Activated T-helper 1 cell treated with anti-CD3 and anti-CD28 coated beads, Interleukin-12 subunit alpha, Interleukin-12 subunit beta, Interleukin-2, Interleukin-4 antibody, amounts not matched to agents 30 ng/mL and 10 ng/mL and 1 ng/mL, durations not matched to agents 14 hours and 24 hours and 36 hours (primary cell): Measurements from ENCODE around the gene ALKBH3. TPM values are rescaled to one million over a fixed set of nuclear protein-coding genes. Genes with fewer than 3 reads are reported as not detected.
A peak's percentile ranks its signal among the peaks of the same experiment; 100 is the strongest.

Source experiments
- DNase-seq: peaks from one replicate; pipeline ENCODE4 v3.0.0; 2021; ENCODE audit warnings: low spot score
- H3K27ac Mint-ChIP-seq: one replicate; pipeline ENCODE4 v1.8.0; 2021; ENCODE audit warnings: mild to moderate bottlenecking, mixed read lengths
- H3K27me3 Mint-ChIP-seq: one replicate; pipeline ENCODE4 v1.8.0; 2022; ENCODE audit warnings: mild to moderate bottlenecking, moderate library complexity, mixed read lengths; ENCODE audit not compliant: insufficient read depth
- H3K36me3 Mint-ChIP-seq: one replicate; pipeline ENCODE4 v1.8.0; 2021; ENCODE audit warnings: low read depth, mixed read lengths
- H3K4me1 Mint-ChIP-seq: one replicate; pipeline ENCODE4 v1.8.0; 2021; ENCODE audit warnings: low read depth, mixed read lengths
- H3K4me3 Mint-ChIP-seq: one replicate; pipeline ENCODE4 v1.8.0; 2021; ENCODE audit warnings: mild to moderate bottlenecking, moderate library complexity, mixed read lengths
- H3K9me3 Mint-ChIP-seq: one replicate; pipeline ENCODE4 v1.8.0; 2021; ENCODE audit warnings: mixed read lengths
- intact Hi-C: fragments of 100-400 bp; cut with micrococcal nuclease; formaldehyde crosslinking; loops from one replicate; pipeline ENCODE4 v1.15.1; 2024
- total RNA-seq: library from RNA; stranded (reverse); gene quantifications from 2 replicates; pipeline ENCODE4 v1.2.3, GENCODE V29; 2022

Gene ALKBH3
- total RNA-seq, 1 donor from 2014 or later = 32.7 TPM

- Mint-ChIP-seq H3K27me3 (peaks cover 35% of the 10 kb centered on the region), H3K36me3 (peaks cover 3% of the 10 kb centered on the region), H3K4me3 (no peak overlapping the region)
These were observed 14.1 kb upstream of the ALKBH3 start for GRCh38 chr11:43866520-43866919.

GRCh38 chr11:43866969-43867368 is 13.7 kb upstream of the ALKBH3 start:
- Mint-ChIP-seq H3K27me3 (peaks cover 39% of the 10 kb centered on the region), H3K36me3 (peaks cover 3% of the 10 kb centered on the region), H3K9me3 (peaks cover 10% of the 10 kb centered on the region), H3K27ac (no peak overlapping the region), H3K4me3 (no peak overlapping the region), H3K4me1 (peaks cover 27% of the 10 kb centered on the region)
- intact Hi-C loops = loop anchor here (5.0 to 10.0 kb wide), 4 partner anchors 328 to 512 kb away; partner anchors contain the start of gene TTC17
- DNase-seq = no peak

More at GRCh38 chr11:43866520-43866919, 14.1 kb upstream of the ALKBH3 start:
- H3K9me3 Mint-ChIP-seq = peaks cover 10% of the 10 kb centered on the region
- peaks cover 27% of the 10 kb centered on the region for H3K4me1 Mint-ChIP-seq
- intact Hi-C loops = loop anchor here (5.0 to 10.0 kb wide), 4 partner anchors 328 to 512 kb away; partner anchors contain the start of gene TTC17
- no peak for DNase-seq
- H3K27ac Mint-ChIP-seq = no peak overlapping the region

- Mint-ChIP-seq H3K27me3 (peaks cover 53% of the 10 kb centered on the region), H3K9me3 (peaks cover 6% of the 10 kb centered on the region), H3K4me3 (peak overlapping the region; percentile 45), H3K36me3 (peaks cover 3% of the 10 kb centered on the region), H3K27ac (peak overlapping the region; percentile 42), H3K4me1 (peaks cover 27% of the 10 kb centered on the region)
- DNase-seq = peak; percentile 57
- intact Hi-C loops = loop anchor here (1.0 to 10.0 kb wide), 11 partner anchors 11 to 556 kb away; partner anchors contain the start of genes ALKBH3, HSD17B12 and TTC17
These were observed 11.6 kb upstream of the ALKBH3 start for GRCh38 chr11:43868852-43869567.

- H3K27ac Mint-ChIP-seq = no peak overlapping the region
- peaks cover 52% of the 10 kb centered on the region for H3K27me3 Mint-ChIP-seq
- no peak for DNase-seq
- peaks cover 6% of the 10 kb centered on the region for H3K9me3 Mint-ChIP-seq
- H3K4me1 Mint-ChIP-seq = peaks cover 22% of the 10 kb centered on the region
- intact Hi-C loops = no loop called here
- no peak overlapping the region for H3K4me3 Mint-ChIP-seq
- peaks cover 3% of the 10 kb centered on the region for H3K36me3 Mint-ChIP-seq
These were observed 9.6 kb upstream of the ALKBH3 start for GRCh38 chr11:43871051-43871450.

GRCh38 chr11:43872995-43873394 is 7.6 kb upstream of the ALKBH3 start:
- H3K4me1 Mint-ChIP-seq = peaks cover 17% of the 10 kb centered on the region
- intact Hi-C loops = no loop called here

GRCh38 chr11:43874078-43874477 is 6.6 kb upstream of the ALKBH3 start:
- peaks cover 3% of the 10 kb centered on the region for H3K9me3 Mint-ChIP-seq
- no peak overlapping the region for H3K27ac Mint-ChIP-seq
- intact Hi-C loops = no loop called here
- peaks cover 8% of the 10 kb centered on the region for H3K4me1 Mint-ChIP-seq
- H3K4me3 Mint-ChIP-seq = no peak overlapping the region
- no peak for DNase-seq
- peaks cover 54% of the 10 kb centered on the region for H3K27me3 Mint-ChIP-seq
- no peaks in the 10 kb centered on the region for H3K36me3 Mint-ChIP-seq

More at GRCh38 chr11:43872995-43873394, 7.6 kb upstream of the ALKBH3 start:
- no peak overlapping the region for H3K27ac Mint-ChIP-seq
- H3K27me3 Mint-ChIP-seq = peaks cover 52% of the 10 kb centered on the region
- peaks cover 3% of the 10 kb centered on the region for H3K9me3 Mint-ChIP-seq
- no peak overlapping the region for H3K4me3 Mint-ChIP-seq
- DNase-seq = no peak
- no peaks in the 10 kb centered on the region for H3K36me3 Mint-ChIP-seq

- no peaks in the 10 kb centered on the region for H3K36me3 Mint-ChIP-seq
- no peak overlapping the region for H3K4me3 Mint-ChIP-seq
- DNase-seq = no peak
- H3K27me3 Mint-ChIP-seq = peaks cover 57% of the 10 kb centered on the region
- intact Hi-C loops = no loop called here
- peaks cover 3% of the 10 kb centered on the region for H3K9me3 Mint-ChIP-seq
- no peak overlapping the region for H3K27ac Mint-ChIP-seq
- H3K4me1 Mint-ChIP-seq = peaks cover 1% of the 10 kb centered on the region
These were observed 5.9 kb upstream of the ALKBH3 start for GRCh38 chr11:43874738-43875137.

GRCh38 chr11:43879789-43880639 is 617 bp upstream of the ALKBH3 start:
- intact Hi-C loops = loop anchor here (1.0 to 5.0 kb wide), 4 partner anchors 11 to 236 kb away; partner anchors contain the start of genes ACCS and HSD17B12
- Mint-ChIP-seq H3K36me3 (peaks cover 19% of the 10 kb centered on the region), H3K9me3 (peaks cover 7% of the 10 kb centered on the region), H3K4me1 (peaks cover 20% of the 10 kb centered on the region), H3K27ac (peak overlapping the region; percentile 62), H3K4me3 (peak overlapping the region; percentile 93), H3K27me3 (peaks cover 16% of the 10 kb centered on the region)
- DNase-seq = no peak

GRCh38 chr11:43892851-43893250 is 12.2 kb downstream of the ALKBH3 start:
- Mint-ChIP-seq H3K36me3 (peaks cover 39% of the 10 kb centered on the region), H3K9me3 (no peaks in the 10 kb centered on the region), H3K4me1 (no peaks in the 10 kb centered on the region), H3K27me3 (no peaks in the 10 kb centered on the region), H3K4me3 (no peak overlapping the region), H3K27ac (no peak overlapping the region)
- intact Hi-C loops = no loop called here
- no peak for DNase-seq

- no peak for DNase-seq
- Mint-ChIP-seq H3K4me1 (no peaks in the 10 kb centered on the region), H3K27ac (no peak overlapping the region), H3K36me3 (peaks cover 39% of the 10 kb centered on the region), H3K9me3 (no peaks in the 10 kb centered on the region), H3K4me3 (no peak overlapping the region), H3K27me3 (no peaks in the 10 kb centered on the region)
- intact Hi-C loops = no loop called here
These were observed 13.9 kb downstream of the ALKBH3 start for GRCh38 chr11:43894546-43894945.

- Mint-ChIP-seq H3K36me3 (peaks cover 34% of the 10 kb centered on the region), H3K4me3 (no peak overlapping the region), H3K4me1 (no peaks in the 10 kb centered on the region), H3K27ac (no peak overlapping the region), H3K27me3 (no peaks in the 10 kb centered on the region), H3K9me3 (no peaks in the 10 kb centered on the region)
- intact Hi-C loops = no loop called here
- no peak for DNase-seq
These were observed 15.0 kb downstream of the ALKBH3 start for GRCh38 chr11:43895601-43896000.

- DNase-seq = no peak
- peaks cover 36% of the 10 kb centered on the region for H3K36me3 Mint-ChIP-seq
- no peaks in the 10 kb centered on the region for H3K9me3 Mint-ChIP-seq
- no peak overlapping the region for H3K27ac Mint-ChIP-seq
- intact Hi-C loops = no loop called here
- no peaks in the 10 kb centered on the region for H3K27me3 Mint-ChIP-seq
- no peaks in the 10 kb centered on the region for H3K4me1 Mint-ChIP-seq
- no peak overlapping the region for H3K4me3 Mint-ChIP-seq
These were observed 17.9 kb downstream of the ALKBH3 start for GRCh38 chr11:43898574-43898973.

- Mint-ChIP-seq H3K27ac (no peak overlapping the region), H3K4me3 (no peak overlapping the region), H3K9me3 (no peaks in the 10 kb centered on the region), H3K27me3 (no peaks in the 10 kb centered on the region), H3K4me1 (no peaks in the 10 kb centered on the region), H3K36me3 (peaks cover 36% of the 10 kb centered on the region)
- intact Hi-C loops = no loop called here
- no peak for DNase-seq
These were observed 18.5 kb downstream of the ALKBH3 start for GRCh38 chr11:43899094-43899493.
